ENCODE measurements around the gene ARL5B. TPM values are rescaled to one million over a fixed set of nuclear protein-coding genes. Genes with fewer than 3 reads are reported as not detected.
A peak's percentile ranks its signal among the peaks of the same experiment; 100 is the strongest.

Gene ARL5B, protein sequence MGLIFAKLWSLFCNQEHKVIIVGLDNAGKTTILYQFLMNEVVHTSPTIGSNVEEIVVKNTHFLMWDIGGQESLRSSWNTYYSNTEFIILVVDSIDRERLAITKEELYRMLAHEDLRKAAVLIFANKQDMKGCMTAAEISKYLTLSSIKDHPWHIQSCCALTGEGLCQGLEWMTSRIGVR
- 37.4 TPM for total RNA-seq
- 1 to 10 TPM; 1.1 to 1.5 (median 1.2) TPM for polyA plus RNA-seq

DNA sequence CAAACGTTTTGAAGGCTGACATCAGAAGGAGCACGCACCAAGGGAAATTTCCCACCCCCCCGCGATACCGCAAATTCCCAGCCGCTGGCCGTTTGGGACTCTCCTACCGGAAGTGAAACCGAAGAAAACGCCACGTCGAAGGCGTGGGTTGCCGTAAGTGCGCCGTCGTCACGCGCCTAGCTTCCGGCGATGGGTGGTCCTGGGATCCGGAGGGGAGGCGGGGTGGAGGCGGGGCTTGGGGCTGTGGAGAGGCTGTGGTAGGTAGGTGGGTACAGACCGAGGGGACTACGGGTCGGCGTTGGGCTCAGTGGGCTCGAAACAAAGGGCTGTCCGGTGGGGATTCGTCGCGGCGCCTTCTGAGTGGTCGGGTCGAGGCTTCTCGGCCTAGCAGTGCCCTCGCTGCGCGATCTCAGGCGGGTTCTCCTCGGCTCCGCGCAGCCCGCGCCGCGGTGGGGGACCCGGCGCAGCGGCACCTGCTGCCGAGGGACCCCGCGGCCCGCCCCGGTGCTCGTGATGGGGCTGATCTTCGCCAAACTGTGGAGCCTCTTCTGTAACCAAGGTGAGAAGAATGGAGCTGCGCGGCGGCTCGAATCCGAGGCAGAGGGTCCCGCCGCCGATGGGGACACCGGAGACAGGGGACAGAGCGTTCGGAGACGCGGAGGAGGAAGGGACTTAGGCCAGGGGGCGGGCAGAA, at the start of gene ARL5B:
ARL5B (plus strand) TSS at position 307 of the 694 bp plus-strand sequence; CDS start at position 514, 207 bp downstream.
- Mint-ChIP-seq H3K36me3 (peaks cover 9% of the 10 kb centered on the region), H3K4me3 (peak within 1 kb of the TSS; percentile 96 to 100 (median 100)), H3K4me1 (peaks cover 28 to 52% (median 43%) of the 10 kb centered on the region in 4 donors), H3K27me3 (no peaks in the 10 kb centered on the region), H3K9me3 (no peaks in the 10 kb centered on the region), H3K27ac (peak within 1 kb of the TSS; percentile 85 to 100 (median 99))
- no peaks in the 10 kb centered on the region for H3K9me3 ChIP-seq (ENCODE audit: control insufficient read depth in 2 of 2, low read length in 2 of 2)
- ATAC-seq (ENCODE audit: low read depth in 2 of 2) = peak; percentile 97 to 98
- no peaks in the 10 kb centered on the region for H3K27me3 ChIP-seq (ENCODE audit: control insufficient read depth, insufficient read depth, low read length)
- DNase-seq = peak; percentile 93 to 98 (median 96)
- H3K36me3 ChIP-seq (ENCODE audit: control insufficient read depth, insufficient read depth, low read length) = peaks cover 3% of the 10 kb centered on the region
- H3K4me1 ChIP-seq (ENCODE audit: control insufficient read depth, insufficient read depth, low read length, poor library complexity, severe bottlenecking) = peaks cover 40% of the 10 kb centered on the region
- H3K27ac ChIP-seq (ENCODE audit: insufficient read depth, low read length, poor library complexity, severe bottlenecking) = peak within 1 kb of the TSS; percentile 98
- H3K4me3 ChIP-seq (ENCODE audit: low read depth, low read length) = peak within 1 kb of the TSS; percentile 99

DNA sequence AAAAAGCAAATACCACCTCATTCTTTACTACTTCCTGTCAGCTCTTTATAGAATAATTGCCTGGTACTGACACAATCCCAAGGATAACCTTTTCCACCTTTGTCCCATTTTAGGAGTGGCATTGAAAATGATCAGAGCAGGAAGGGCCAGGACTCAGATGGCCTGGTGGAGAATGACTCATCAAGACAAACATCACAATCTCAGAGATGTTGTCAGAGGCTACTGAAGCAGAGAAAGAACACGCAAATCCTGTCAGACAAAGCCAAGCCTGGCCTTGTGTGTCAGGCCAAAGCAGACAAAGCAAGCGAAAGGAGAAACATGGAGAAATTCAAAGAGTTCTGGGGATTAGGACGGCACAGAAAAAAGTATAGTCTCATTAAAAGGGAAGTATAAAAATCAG, 48.7 kb upstream of the ARL5B start:
- no peak for DNase-seq
- Mint-ChIP-seq H3K4me3 (no peak overlapping the region), H3K27me3 (no peaks in the 10 kb centered on the region), H3K4me1 (peaks cover 0 to 5% (median 4%) of the 10 kb centered on the region in 4 donors), H3K9me3 (peaks cover 0 to 1% (median 0%) of the 10 kb centered on the region in 7 donors), H3K36me3 (peaks cover 37% of the 10 kb centered on the region), H3K27ac (peak overlapping the region in 2 of 3 donors; percentile 71 to 77)
- no peak overlapping the region for H3K4me3 ChIP-seq (ENCODE audit: low read depth, low read length)
- no peaks in the 10 kb centered on the region for H3K27me3 ChIP-seq (ENCODE audit: control insufficient read depth, insufficient read depth, low read length)
- ATAC-seq (ENCODE audit: low read depth in 2 of 2) = no peak
- H3K27ac ChIP-seq (ENCODE audit: insufficient read depth, low read length, poor library complexity, severe bottlenecking) = no peak overlapping the region
- H3K9me3 ChIP-seq (ENCODE audit: control insufficient read depth in 2 of 2, low read length in 2 of 2) = no peaks in the 10 kb centered on the region
- peaks cover 40% of the 10 kb centered on the region for H3K36me3 ChIP-seq (ENCODE audit: control insufficient read depth, insufficient read depth, low read length)
- H3K4me1 ChIP-seq (ENCODE audit: control insufficient read depth, insufficient read depth, low read length, poor library complexity, severe bottlenecking) = no peaks in the 10 kb centered on the region

DNA sequence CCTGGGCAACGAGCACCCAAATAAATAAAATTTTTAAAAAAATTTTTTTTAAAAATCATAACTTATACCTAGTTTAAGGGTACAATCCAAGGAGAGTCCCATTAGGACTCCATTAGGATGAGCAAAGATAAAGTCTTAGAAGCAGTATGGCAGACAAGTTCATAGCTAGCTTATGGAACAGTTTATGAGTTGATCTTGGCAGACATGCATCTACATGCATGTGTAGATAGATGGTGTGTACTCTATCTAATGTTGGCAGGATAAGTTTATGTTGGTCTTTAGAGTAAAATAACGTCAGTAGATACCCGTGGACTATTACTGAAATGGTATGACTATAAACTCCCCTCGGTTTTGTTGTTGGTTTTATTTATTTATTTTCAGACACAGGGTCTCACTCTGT, 48.1 kb upstream of the ARL5B start:
- Histone ChIP-seq H3K4me3 (ENCODE audit: low read depth, low read length) (no peak overlapping the region), H3K36me3 (ENCODE audit: control insufficient read depth, insufficient read depth, low read length) (peaks cover 36% of the 10 kb centered on the region), H3K4me1 (ENCODE audit: control insufficient read depth, insufficient read depth, low read length, poor library complexity, severe bottlenecking) (no peaks in the 10 kb centered on the region), H3K9me3 (ENCODE audit: control insufficient read depth in 2 of 2, low read length in 2 of 2) (no peaks in the 10 kb centered on the region), H3K27ac (ENCODE audit: insufficient read depth, low read length, poor library complexity, severe bottlenecking) (no peak overlapping the region), H3K27me3 (ENCODE audit: control insufficient read depth, insufficient read depth, low read length) (no peaks in the 10 kb centered on the region)
- Mint-ChIP-seq H3K27me3 (no peaks in the 10 kb centered on the region), H3K27ac (no peak overlapping the region), H3K4me3 (no peak overlapping the region), H3K36me3 (peaks cover 37% of the 10 kb centered on the region), H3K9me3 (peaks cover 0 to 1% (median 0%) of the 10 kb centered on the region in 7 donors), H3K4me1 (peaks cover 0 to 5% (median 2%) of the 10 kb centered on the region in 4 donors)
- DNase-seq (no peak), ATAC-seq (ENCODE audit: low read depth in 2 of 2) (no peak)

DNA sequence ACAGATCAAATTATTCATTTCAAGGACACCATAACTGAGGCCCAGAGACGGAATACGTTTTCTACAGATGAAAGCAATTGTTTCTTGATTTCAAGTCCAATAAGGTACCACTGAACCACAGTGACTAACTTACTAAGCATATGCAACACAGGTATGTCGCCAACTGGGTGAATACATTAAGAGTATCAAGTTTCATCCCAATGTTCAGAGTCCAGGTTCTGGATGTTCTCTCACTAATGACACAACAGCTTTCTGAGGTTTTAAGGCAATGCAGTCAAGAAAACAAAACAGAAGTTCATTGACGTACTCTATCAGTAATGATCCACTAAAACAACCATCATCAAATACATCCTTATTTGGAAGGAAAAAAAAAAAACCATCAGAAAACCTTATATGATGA, 43.6 kb upstream of the ARL5B start:
- no peak overlapping the region for H3K27ac Mint-ChIP-seq
- Histone ChIP-seq H3K4me1 (ENCODE audit: control insufficient read depth, insufficient read depth, low read length, poor library complexity, severe bottlenecking) (no peaks in the 10 kb centered on the region), H3K27ac (ENCODE audit: insufficient read depth, low read length, poor library complexity, severe bottlenecking) (no peak overlapping the region), H3K4me3 (ENCODE audit: low read depth, low read length) (no peak overlapping the region), H3K27me3 (ENCODE audit: control insufficient read depth, insufficient read depth, low read length) (no peaks in the 10 kb centered on the region), H3K36me3 (ENCODE audit: control insufficient read depth, insufficient read depth, low read length) (peaks cover 26% of the 10 kb centered on the region), H3K9me3 (ENCODE audit: control insufficient read depth in 2 of 2, low read length in 2 of 2) (no peaks in the 10 kb centered on the region)
- no peaks in the 10 kb centered on the region for H3K27me3 Mint-ChIP-seq
- H3K4me1 Mint-ChIP-seq = peaks cover 3 to 19% (median 8%) of the 10 kb centered on the region in 4 donors
- H3K4me3 Mint-ChIP-seq = no peak overlapping the region
- H3K9me3 Mint-ChIP-seq = peaks cover 0 to 1% (median 0%) of the 10 kb centered on the region in 7 donors
- H3K36me3 Mint-ChIP-seq = peaks cover 49% of the 10 kb centered on the region
- DNase-seq (no peak), ATAC-seq (ENCODE audit: low read depth in 2 of 2) (no peak)

DNA sequence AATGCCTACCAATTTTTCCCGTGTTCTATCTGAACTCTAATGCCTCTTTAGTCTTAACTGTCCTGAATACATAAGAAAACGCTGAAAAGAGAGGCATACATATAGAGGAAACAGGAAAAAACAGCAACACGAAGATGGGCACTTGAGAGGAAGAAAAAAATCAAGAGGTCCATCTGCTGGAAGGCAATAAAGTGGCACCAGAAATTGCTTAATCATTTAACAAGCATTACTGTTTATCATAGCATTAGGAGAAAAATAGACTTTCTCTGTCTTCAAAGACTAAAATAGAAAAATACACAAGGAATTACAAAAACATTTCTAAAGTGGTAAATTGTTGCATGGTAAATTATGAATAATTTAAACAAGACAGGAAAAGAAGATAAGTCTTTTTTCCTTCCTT, 42.9 kb upstream of the ARL5B start:
- Histone ChIP-seq H3K4me3 (ENCODE audit: low read depth, low read length) (no peak overlapping the region), H3K27me3 (ENCODE audit: control insufficient read depth, insufficient read depth, low read length) (no peaks in the 10 kb centered on the region), H3K4me1 (ENCODE audit: control insufficient read depth, insufficient read depth, low read length, poor library complexity, severe bottlenecking) (no peaks in the 10 kb centered on the region), H3K9me3 (ENCODE audit: control insufficient read depth in 2 of 2, low read length in 2 of 2) (no peaks in the 10 kb centered on the region), H3K36me3 (ENCODE audit: control insufficient read depth, insufficient read depth, low read length) (peaks cover 26% of the 10 kb centered on the region), H3K27ac (ENCODE audit: insufficient read depth, low read length, poor library complexity, severe bottlenecking) (no peak overlapping the region)
- Mint-ChIP-seq H3K27ac (peak overlapping the region in 1 of 3 donors; percentile 22), H3K9me3 (peaks cover 0 to 1% (median 0%) of the 10 kb centered on the region in 7 donors), H3K36me3 (peaks cover 50% of the 10 kb centered on the region), H3K4me3 (no peak overlapping the region), H3K27me3 (no peaks in the 10 kb centered on the region), H3K4me1 (peaks cover 5 to 20% (median 7%) of the 10 kb centered on the region in 4 donors)
- DNase-seq = no peak
- no peak for ATAC-seq (ENCODE audit: low read depth in 2 of 2)

DNA sequence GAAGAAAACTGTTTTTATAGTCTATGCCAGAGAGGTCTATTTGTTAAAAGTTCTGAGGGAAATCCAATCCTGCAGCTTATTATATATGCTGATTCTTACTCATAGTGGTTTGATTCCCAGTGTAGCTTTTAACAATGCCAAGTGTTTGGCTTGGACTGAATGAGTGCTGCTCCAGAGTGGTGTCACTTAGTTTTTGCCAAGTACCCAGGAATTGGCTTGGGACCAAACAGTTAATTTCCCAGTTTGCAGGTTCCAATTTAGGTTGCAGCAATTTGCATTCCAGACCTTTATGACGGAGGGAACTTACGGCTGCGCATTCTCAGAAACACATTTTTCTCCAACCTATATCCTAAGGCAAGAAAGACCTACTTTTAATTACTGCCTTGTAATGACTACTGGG, 40.2 kb upstream of the ARL5B start:
- Mint-ChIP-seq H3K4me3 (no peak overlapping the region), H3K27me3 (no peaks in the 10 kb centered on the region), H3K4me1 (peaks cover 5 to 23% (median 8%) of the 10 kb centered on the region in 4 donors), H3K9me3 (peaks cover 0 to 1% (median 0%) of the 10 kb centered on the region in 7 donors), H3K36me3 (peaks cover 61% of the 10 kb centered on the region), H3K27ac (peak overlapping the region in 1 of 3 donors; percentile 67)
- H3K4me1 ChIP-seq (ENCODE audit: control insufficient read depth, insufficient read depth, low read length, poor library complexity, severe bottlenecking) = no peaks in the 10 kb centered on the region
- no peak overlapping the region for H3K27ac ChIP-seq (ENCODE audit: insufficient read depth, low read length, poor library complexity, severe bottlenecking)
- no peaks in the 10 kb centered on the region for H3K27me3 ChIP-seq (ENCODE audit: control insufficient read depth, insufficient read depth, low read length)
- peaks cover 23% of the 10 kb centered on the region for H3K36me3 ChIP-seq (ENCODE audit: control insufficient read depth, insufficient read depth, low read length)
- no peaks in the 10 kb centered on the region for H3K9me3 ChIP-seq (ENCODE audit: control insufficient read depth in 2 of 2, low read length in 2 of 2)
- H3K4me3 ChIP-seq (ENCODE audit: low read depth, low read length) = no peak overlapping the region
- ATAC-seq (ENCODE audit: low read depth in 2 of 2) (no peak), DNase-seq (no peak)

DNA sequence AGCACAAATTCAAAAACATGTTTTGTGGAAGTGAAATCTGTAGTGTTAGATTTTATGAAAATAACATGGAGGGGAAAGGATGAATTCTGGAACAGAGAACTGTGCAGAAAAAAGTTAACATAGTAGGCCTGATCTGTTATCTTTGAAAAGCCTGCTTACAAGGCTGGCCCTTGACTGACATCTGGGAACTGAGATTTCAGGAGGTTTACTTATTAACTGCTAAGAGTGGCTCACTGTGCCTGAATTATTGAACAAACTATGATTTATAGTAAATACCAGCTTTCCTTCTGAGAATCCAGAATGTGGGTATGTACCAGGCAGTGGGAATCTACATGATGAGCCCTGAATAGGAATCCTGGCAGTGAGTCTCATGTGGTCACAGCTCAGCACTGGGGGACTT, 38.4 kb upstream of the ARL5B start:
- H3K27me3 Mint-ChIP-seq = no peaks in the 10 kb centered on the region
- H3K4me1 Mint-ChIP-seq = peaks cover 5 to 20% (median 9%) of the 10 kb centered on the region in 4 donors
- H3K4me3 Mint-ChIP-seq = no peak overlapping the region
- no peaks in the 10 kb centered on the region for H3K9me3 Mint-ChIP-seq
- no peak for DNase-seq
- Histone ChIP-seq H3K4me1 (ENCODE audit: control insufficient read depth, insufficient read depth, low read length, poor library complexity, severe bottlenecking) (no peaks in the 10 kb centered on the region), H3K27ac (ENCODE audit: insufficient read depth, low read length, poor library complexity, severe bottlenecking) (no peak overlapping the region), H3K4me3 (ENCODE audit: low read depth, low read length) (no peak overlapping the region), H3K9me3 (ENCODE audit: control insufficient read depth in 2 of 2, low read length in 2 of 2) (no peaks in the 10 kb centered on the region), H3K36me3 (ENCODE audit: control insufficient read depth, insufficient read depth, low read length) (peaks cover 21% of the 10 kb centered on the region), H3K27me3 (ENCODE audit: control insufficient read depth, insufficient read depth, low read length) (no peaks in the 10 kb centered on the region)
- no peak overlapping the region for H3K27ac Mint-ChIP-seq
- H3K36me3 Mint-ChIP-seq = peaks cover 50% of the 10 kb centered on the region
- no peak for ATAC-seq (ENCODE audit: low read depth in 2 of 2)

Data from CD4-positive, CD25-positive, alpha-beta regulatory T cell (primary cell).